MM.1S (cell line): Measurements from ENCODE around the gene AUH.
"Not testable (repeated sequence)": the region's sequence is repeated elsewhere in the genome, so short reads cannot be mapped to it uniquely, and the experiment has no call there.

Experiments used
- DNase-seq: peaks from one replicate; pipeline ENCODE4 v3.0.0-alpha.2; 2015
- H2AFZ ChIP-seq: fragments of 300-600 bp; sonication (generic); 2 replicates; pipeline ENCODE4 v1.6.0; 2016; ENCODE audit warnings: antibody characterized with exemption, low read length
- H3F3A ChIP-seq: fragments of 300-600 bp; sonication (generic); 2 replicates; pipeline ENCODE4 v1.6.1; 2016; ENCODE audit warnings: mild to moderate bottlenecking, antibody characterized with exemption, low read length, moderate library complexity, mixed read lengths; ENCODE audit not compliant: insufficient read depth
- H3K27ac ChIP-seq: fragments of 300-600 bp; sonication (generic); 2 replicates; pipeline ENCODE4 v1.5.1; 2016; ENCODE audit warnings: mild to moderate bottlenecking, low read length
- H3K27me3 ChIP-seq: fragments of 300-600 bp; sonication (generic); replicated peaks from 2 replicates; pipeline ENCODE4 v1.6.0; 2016; ENCODE audit warnings: low read length; ENCODE audit not compliant: insufficient read depth
- H3K36me3 ChIP-seq: fragments of 300-600 bp; sonication (generic); replicated peaks from 2 replicates; pipeline ENCODE4 v1.6.1; 2016; ENCODE audit warnings: mild to moderate bottlenecking, low read length, mixed read lengths; ENCODE audit not compliant: insufficient read depth
- H3K4me1 ChIP-seq: fragments of 300-600 bp; sonication (generic); 2 replicates; pipeline ENCODE4 v1.6.1; 2016; ENCODE audit warnings: low read length, mixed read lengths
- H3K4me2 ChIP-seq: fragments of 300-600 bp; sonication (generic); 2 replicates; pipeline ENCODE4 v1.6.0; 2016; ENCODE audit warnings: low read depth, low read length
- H3K4me3 ChIP-seq: fragments of 300-600 bp; sonication (generic); 2 replicates; pipeline ENCODE4 v1.5.1; 2016; ENCODE audit warnings: low read length, mixed read lengths
- H3K79me2 ChIP-seq: fragments of 300-600 bp; sonication (generic); 2 replicates; pipeline ENCODE4 v1.6.1; 2016; ENCODE audit warnings: mixed run types, low read length, mixed read lengths
- H3K9ac ChIP-seq: fragments of 300-600 bp; sonication (generic); 2 replicates; pipeline ENCODE4 v1.6.1; 2016; ENCODE audit warnings: low read length, mixed read lengths
- H3K9me2 ChIP-seq: fragments of 300-600 bp; sonication (generic); replicated peaks from 2 replicates; pipeline ENCODE4 v1.6.1; 2016; ENCODE audit warnings: mild to moderate bottlenecking, low read length, mixed read lengths; ENCODE audit not compliant: insufficient read depth
- H3K9me3 ChIP-seq: fragments of 300-600 bp; sonication (generic); replicated peaks from 2 replicates; pipeline ENCODE4 v1.6.1; 2016; ENCODE audit warnings: mild to moderate bottlenecking, low read length, mixed read lengths; ENCODE audit not compliant: insufficient read depth
- H4K20me1 ChIP-seq: fragments of 300-600 bp; sonication (generic); 2 replicates; pipeline ENCODE4 v1.6.1; 2016; ENCODE audit warnings: mild to moderate bottlenecking, low read length, moderate library complexity, mixed read lengths; ENCODE audit not compliant: insufficient read depth
- EZH2 ChIP-seq: fragments of 300-600 bp; sonication (generic); optimal IDR thresholded peaks from 2 replicates; pipeline ENCODE3; 2017; ENCODE audit warnings: low read depth, mild to moderate bottlenecking, antibody characterized with exemption, low read length, mixed read lengths
- EZH2phosphoT487 ChIP-seq: fragments of 300-600 bp; sonication (generic); IDR thresholded peaks from 2 replicates; pipeline ENCODE4 v1.6.1; 2018; ENCODE audit warnings: antibody characterized with exemption, low read length
- TF ChIP-seq, protein P1 (sequence below): fragments of 300-600 bp; sonication (generic); IDR thresholded peaks from 2 replicates; pipeline ENCODE4 v1.5.1; 2016; ENCODE audit warnings: antibody characterized with exemption, low read length, mixed read lengths

The AUH gene

DNA sequence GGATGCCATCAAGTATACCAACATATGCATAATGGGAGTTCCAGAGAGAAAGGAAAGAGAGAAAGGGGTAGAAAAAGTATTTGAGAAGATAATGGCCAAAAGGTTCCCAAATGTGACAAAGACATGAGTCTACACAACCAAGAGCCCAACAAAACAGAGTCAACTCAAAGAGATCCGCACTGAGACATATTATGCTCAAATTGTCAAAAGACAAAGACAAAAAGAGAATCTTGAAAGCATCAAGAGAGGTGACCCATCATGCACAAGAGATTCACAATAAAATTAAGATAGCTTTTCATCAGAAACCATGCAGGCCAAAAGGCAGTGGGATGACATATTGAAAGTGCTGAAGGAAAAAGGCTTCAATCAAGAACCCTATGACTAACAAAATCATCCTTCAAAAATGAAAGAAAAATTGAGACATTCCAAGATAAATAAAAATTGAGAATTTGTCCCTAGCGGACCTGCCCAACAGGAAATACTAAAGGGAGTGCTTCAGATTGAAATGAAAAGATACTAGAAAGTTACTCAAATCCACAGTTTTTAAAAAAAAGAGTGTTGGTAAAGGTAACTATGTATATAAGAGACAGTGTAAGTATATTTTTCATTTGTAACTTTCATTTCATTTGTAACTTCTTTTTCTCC, 160.9 kb downstream of the AUH start:
- no peak for TF ChIP-seq EZH2
- TF ChIP-seq EZH2phosphoT487, result no peak
- TF ChIP-seq, protein P1, sequence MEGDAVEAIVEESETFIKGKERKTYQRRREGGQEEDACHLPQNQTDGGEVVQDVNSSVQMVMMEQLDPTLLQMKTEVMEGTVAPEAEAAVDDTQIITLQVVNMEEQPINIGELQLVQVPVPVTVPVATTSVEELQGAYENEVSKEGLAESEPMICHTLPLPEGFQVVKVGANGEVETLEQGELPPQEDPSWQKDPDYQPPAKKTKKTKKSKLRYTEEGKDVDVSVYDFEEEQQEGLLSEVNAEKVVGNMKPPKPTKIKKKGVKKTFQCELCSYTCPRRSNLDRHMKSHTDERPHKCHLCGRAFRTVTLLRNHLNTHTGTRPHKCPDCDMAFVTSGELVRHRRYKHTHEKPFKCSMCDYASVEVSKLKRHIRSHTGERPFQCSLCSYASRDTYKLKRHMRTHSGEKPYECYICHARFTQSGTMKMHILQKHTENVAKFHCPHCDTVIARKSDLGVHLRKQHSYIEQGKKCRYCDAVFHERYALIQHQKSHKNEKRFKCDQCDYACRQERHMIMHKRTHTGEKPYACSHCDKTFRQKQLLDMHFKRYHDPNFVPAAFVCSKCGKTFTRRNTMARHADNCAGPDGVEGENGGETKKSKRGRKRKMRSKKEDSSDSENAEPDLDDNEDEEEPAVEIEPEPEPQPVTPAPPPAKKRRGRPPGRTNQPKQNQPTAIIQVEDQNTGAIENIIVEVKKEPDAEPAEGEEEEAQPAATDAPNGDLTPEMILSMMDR, result no peak
- H3K9me3 ChIP-seq, result no peaks in the 10 kb centered on the region
- no peaks in the 10 kb centered on the region for H3K36me3 ChIP-seq
- peaks cover 9% of the 10 kb centered on the region for H3K4me1 ChIP-seq
- no peak overlapping the region for H2AFZ ChIP-seq
- H3K27me3 ChIP-seq, result peaks cover 4% of the 10 kb centered on the region; the same call in 1 of the 2 replicates
- no peak overlapping the region for H3K4me3 ChIP-seq
- H3K4me2 ChIP-seq, result no peak overlapping the region
- DNase-seq, result no peak
- 0 out of 2 replicates have a peak, but pooled peaks cover 3% of the 10 kb centered on the region for H3F3A ChIP-seq
- H3K9me2 ChIP-seq, result no peaks in the 10 kb centered on the region
- H3K27ac ChIP-seq, result no peak overlapping the region
- H4K20me1 ChIP-seq, result no peaks in the 10 kb centered on the region
- no peaks in the 10 kb centered on the region for H3K79me2 ChIP-seq
- no peak overlapping the region for H3K9ac ChIP-seq

DNA sequence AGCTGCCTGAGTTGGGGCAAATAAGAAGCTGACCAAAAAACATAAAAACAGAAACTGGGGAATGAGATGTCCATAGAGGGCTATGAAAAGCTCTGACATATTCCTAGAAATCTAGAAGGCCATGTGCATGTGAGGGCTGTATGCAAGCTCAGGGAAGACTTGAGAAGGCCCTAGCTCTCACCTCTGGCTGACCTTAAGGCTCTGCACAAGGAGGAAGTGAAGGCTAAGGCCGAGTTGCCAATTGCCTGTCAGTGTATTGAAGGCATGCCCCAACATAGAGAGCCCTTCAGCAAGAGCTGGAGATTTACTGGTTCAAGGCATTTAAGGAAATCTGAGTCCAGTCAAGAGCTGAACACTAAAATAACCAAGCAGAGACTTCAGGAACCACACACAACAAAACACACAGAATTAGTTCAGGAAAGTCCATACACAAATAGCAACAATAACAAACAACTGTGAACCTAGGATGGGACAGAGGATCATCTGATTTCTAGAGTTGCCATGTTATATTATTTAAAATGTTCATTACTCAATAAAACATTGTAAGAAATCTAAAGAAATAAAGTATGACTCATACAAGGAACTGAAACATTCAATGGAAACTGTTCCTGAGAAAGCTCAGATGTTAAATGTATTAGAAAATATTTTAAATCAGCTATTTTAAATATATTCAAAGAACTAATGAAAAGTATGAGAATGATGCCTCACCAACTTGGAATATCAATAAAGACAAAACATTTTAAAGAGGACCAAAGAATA, 161.8 kb downstream of the AUH start:
- H2AFZ ChIP-seq, result no peak overlapping the region
- H3K4me1 ChIP-seq, result peaks cover 13% of the 10 kb centered on the region
- TF ChIP-seq EZH2phosphoT487, result no peak
- no peak overlapping the region for H3K4me2 ChIP-seq
- 0 out of 2 replicates have a peak, but pooled peaks cover 3% of the 10 kb centered on the region for H3F3A ChIP-seq
- no peaks in the 10 kb centered on the region for H3K36me3 ChIP-seq
- H3K9me2 ChIP-seq, result no peaks in the 10 kb centered on the region
- H3K27me3 ChIP-seq, result no peaks in the 10 kb centered on the region
- no peak overlapping the region for H3K27ac ChIP-seq
- DNase-seq, result no peak
- H3K9ac ChIP-seq, result no peak overlapping the region
- peaks cover 4% of the 10 kb centered on the region for H3K79me2 ChIP-seq
- no peaks in the 10 kb centered on the region for H3K9me3 ChIP-seq
- H3K4me3 ChIP-seq, result no peak overlapping the region
- H4K20me1 ChIP-seq, result no peaks in the 10 kb centered on the region

DNA sequence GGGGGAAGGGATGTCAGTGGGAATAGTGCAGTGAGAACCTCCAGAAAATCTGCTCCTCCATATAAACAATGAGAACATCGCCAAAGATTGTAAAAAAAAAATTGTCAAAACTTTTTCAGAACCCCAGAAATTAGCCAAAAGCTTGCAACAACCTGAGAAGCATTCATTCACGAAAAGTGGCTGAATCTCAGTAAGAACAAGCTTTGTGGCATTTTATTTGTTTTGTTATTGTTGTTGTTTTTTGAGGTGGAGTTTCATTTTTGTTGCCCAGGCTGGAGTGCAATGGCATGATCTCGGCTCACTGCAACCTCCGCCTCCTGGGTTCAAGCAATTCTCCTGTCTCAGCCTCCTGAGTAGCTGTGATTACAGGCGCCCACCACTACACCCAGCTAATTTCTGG, 162.8 kb downstream of the AUH start:
- H2AFZ ChIP-seq, H3K79me2 ChIP-seq, H3K9me2 ChIP-seq, H3K4me3 ChIP-seq, H3K9me3 ChIP-seq, DNase-seq, H3K4me2 ChIP-seq, H4K20me1 ChIP-seq, H3K9ac ChIP-seq, H3K27ac ChIP-seq, H3K27me3 ChIP-seq, H3K36me3 ChIP-seq: not testable (repeated sequence)
- peaks cover 12% of the 10 kb centered on the region for H3F3A ChIP-seq
- peaks cover 23% of the 10 kb centered on the region for H3K4me1 ChIP-seq

- Histone ChIP-seq H3K9ac (no peak overlapping the region), H3K27me3 (no peaks in the 10 kb centered on the region), H3K36me3 (no peaks in the 10 kb centered on the region), H3F3A (peaks cover 17% of the 10 kb centered on the region), H4K20me1 (no peaks in the 10 kb centered on the region), H3K27ac (no peak overlapping the region), H3K4me3 (no peak overlapping the region), H3K4me2 (no peak overlapping the region), H3K9me3 (no peaks in the 10 kb centered on the region), H2AFZ (no peak overlapping the region), H3K79me2 (peaks cover 8% of the 10 kb centered on the region), H3K9me2 (no peaks in the 10 kb centered on the region), H3K4me1 (peaks cover 24% of the 10 kb centered on the region)
- DNase-seq, result no peak
- TF ChIP-seq EZH2phosphoT487, result no peak
- TF ChIP-seq, protein P1, result no peak
- TF ChIP-seq EZH2, result no peak
Observed at GRCh38 chr9:91198405-91198804, 163.3 kb downstream of the AUH start.
